Pancreas (tissue), 10 donors: ENCODE measurements around the gene INPP5D. TPM values are rescaled to one million over a fixed set of nuclear protein-coding genes. Genes with fewer than 3 reads are reported as not detected.

Source experiments
- ATAC-seq, 4 donors: fragments of 200-7000 bp; cut with Tn5 transposase; one replicate each; pipeline versions ENCODE4 v1.8.0 to v1.9.1; 2020; ENCODE audit warnings: mild to moderate bottlenecking in 4 of 4, moderate library complexity in 4 of 4
- DNase-seq, 6 donors: peaks; one replicate each; pipeline ENCODE4 v3.0.0-alpha.2; 2020
- FAIRE-seq: peaks from 2 replicates; lab custom pipeline; 2012; peaks lifted over from hg19 to GRCh38; lab: Jason Lieb, UNC
- H3K27ac ChIP-seq, 4 donors: fragments of 200-600 bp; sonication (generic); 1 replicate in 3 of 4; 2 replicates in 1 of 4; pipeline versions ENCODE4 v1.5.0 to v1.8.0; 2020
- H3K27me3 ChIP-seq, 4 donors: fragments of 200-600 bp; one replicate each; pipeline ENCODE4 v1.8.0; 2021
- H3K36me3 ChIP-seq, 3 donors: fragments of 200-600 bp; sonication (generic) in 1 of 3; one replicate each; pipeline versions ENCODE4 v1.5.0 to v1.8.0; 2020 to 2021
- H3K4me1 ChIP-seq, 3 donors: fragments of 200-600 bp; one replicate each; pipeline ENCODE4 v1.8.0; 2021
- H3K4me3 ChIP-seq, 4 donors: fragments of 200-600 bp; sonication (generic) in 2 of 4; one replicate each; pipeline versions ENCODE4 v1.5.0 to v1.8.0; 2020 to 2021
- H3K9me3 ChIP-seq, 4 donors: fragments of 200-600 bp; one replicate each; pipeline ENCODE4 v1.8.0; 2021
- CTCF ChIP-seq, 4 donors: fragments of 200-600 bp; sonication (generic) in 3 of 4; IDR thresholded peaks; one replicate each; pipeline versions ENCODE4 v1.5.0 to v1.8.0; 2021; ENCODE audit warnings: antibody characterized with exemption in 4 of 4
- WGBS, 2 donors: extraction: QIAGEN DNeasy Blood & Tissue Kit; methylation state at CpG; one replicate each; pipeline ENCODE4 v1.1.7; 2013; 5-methylcytosine and 5-hydroxymethylcytosine counted together
- intact Hi-C, 3 donors: fragments of 100-400 bp; cut with DNase I; formaldehyde crosslinking; loops; one replicate each; pipeline versions ENCODE4 v1.11.1 to v1.14.2; 2022
- polyA plus RNA-seq, 2 donors: library from polyadenylated mRNA; stranded (reverse); fragments of 200-250 nt; gene quantifications; one replicate each; pipeline ENCODE4 v1.2.3, GENCODE V29; 2013
- total RNA-seq, 6 donors: library from RNA; stranded (reverse); fragmentation: NEBNext Ultra II Directional in 4 of 6; extraction: Animal tissue kit (Norgen Biotek cat#: 25700) in 4 of 6; gene quantifications; one replicate each; pipeline versions ENCODE4 v1.2.1 to v1.2.4, GENCODE V29; 2021 to 2023
- donor health status: healthy with polysubstance abuse.
- donor health status: DM: no; HTN: no; CAD: no; lungs with moderate emphysema.
- donor health status: DM: no; HTN: no; CAD: no.
- donor health status: control.
- donor health status: control.
- donor health status: Bipolar disorder and iron deficiency.
- donor health status: DM: yes; HTN: yes; CAD: no.
- donor health status: DM: no; HTN: no; CAD: no.
- donor health status: DM: no; HTN: no; CAD: no.
- donor health status: DM: yes; HTN: yes; CAD: no.

INPP5D gene
- total and polyA plus RNA-seq, 8 donors = 1.1 to 11.4 (median 2.3) TPM

- FAIRE-seq (no peak), DNase-seq (no peak), ATAC-seq (no peak)
- H3K27ac ChIP-seq = no peak overlapping the region
- WGBS, 2 donors = 80 to 91% methylated on average over 6 of the region's 6 CpGs
- H3K27me3 ChIP-seq = no peaks in the 10 kb centered on the region
- no peak overlapping the region for H3K4me3 ChIP-seq
- intact Hi-C loops = no loop called here
- H3K36me3 ChIP-seq = no peaks in the 10 kb centered on the region
- no peaks in the 10 kb centered on the region for H3K9me3 ChIP-seq
- no peak for TF ChIP-seq CTCF (IDR thresholded peaks at IDR 0.05)
- H3K4me1 ChIP-seq = no peaks in the 10 kb centered on the region
Measured at GRCh38 chr2:233213975-233214374, 153.8 kb downstream of the INPP5D start.

GRCh38 chr2:233217892-233218377 is 157.8 kb downstream of the INPP5D start:
- Histone ChIP-seq H3K27ac (no peak overlapping the region), H3K4me3 (no peak overlapping the region), H3K36me3 (no peaks in the 10 kb centered on the region), H3K9me3 (no peaks in the 10 kb centered on the region), H3K4me1 (no peaks in the 10 kb centered on the region), H3K27me3 (no peaks in the 10 kb centered on the region)
- DNase-seq (no peak), ATAC-seq (no peak), FAIRE-seq (no peak)
- intact Hi-C loops = no loop called here
- no peak for TF ChIP-seq CTCF (IDR thresholded peaks at IDR 0.05)
- 62 to 66% methylated on average over 8 of the region's 8 CpGs for WGBS, 2 donors

GRCh38 chr2:233218836-233219235 is 158.7 kb downstream of the INPP5D start:
- 88 to 93% methylated on average over 6 of the region's 6 CpGs for WGBS, 2 donors
- no peak for TF ChIP-seq CTCF (IDR thresholded peaks at IDR 0.05)
- no peaks in the 10 kb centered on the region for H3K36me3 ChIP-seq
- DNase-seq = no peak
- H3K9me3 ChIP-seq = no peaks in the 10 kb centered on the region
- no peaks in the 10 kb centered on the region for H3K4me1 ChIP-seq
- FAIRE-seq = no peak
- no peak overlapping the region for H3K27ac ChIP-seq
- no peaks in the 10 kb centered on the region for H3K27me3 ChIP-seq
- H3K4me3 ChIP-seq = no peak overlapping the region
- intact Hi-C loops = no loop called here
- ATAC-seq = no peak

GRCh38 chr2:233219848-233220247 is 159.7 kb downstream of the INPP5D start:
- Histone ChIP-seq H3K27ac (no peak overlapping the region), H3K4me1 (no peaks in the 10 kb centered on the region), H3K9me3 (no peaks in the 10 kb centered on the region), H3K36me3 (no peaks in the 10 kb centered on the region), H3K4me3 (no peak overlapping the region), H3K27me3 (no peaks in the 10 kb centered on the region)
- no peak for TF ChIP-seq CTCF (IDR thresholded peaks at IDR 0.05)
- FAIRE-seq = no peak
- intact Hi-C loops = no loop called here
- DNase-seq = no peak
- no peak for ATAC-seq
- WGBS, 2 donors = 95 to 100% methylated on average over 1 of the region's 1 CpG

GRCh38 chr2:233221378-233222063 is 161.4 kb downstream of the INPP5D start:
- intact Hi-C loops = no loop called here
- DNase-seq (no peak), ATAC-seq (no peak), FAIRE-seq (no peak)
- Histone ChIP-seq H3K36me3 (no peaks in the 10 kb centered on the region), H3K4me3 (no peak overlapping the region), H3K9me3 (no peaks in the 10 kb centered on the region), H3K4me1 (no peaks in the 10 kb centered on the region), H3K27me3 (no peaks in the 10 kb centered on the region), H3K27ac (no peak overlapping the region)
- no peak for TF ChIP-seq CTCF (IDR thresholded peaks at IDR 0.05)
- 36% methylated on average over 2 of the region's 2 CpGs for WGBS, 2 donors
